Upper lobe of left lung (tissue), 6 donors: ENCODE measurements around the gene PPP1R26. TPM values are rescaled to one million over a fixed set of nuclear protein-coding genes. Genes with fewer than 3 reads are reported as not detected.

Experiments
- ATAC-seq, 2 donors: fragments of 200-7000 bp; cut with Tn5 transposase; one replicate each; pipeline ENCODE4 v1.9.1; 2022; ENCODE audit warnings: mild to moderate bottlenecking in 2 of 2, moderate library complexity in 2 of 2; ENCODE audit not compliant: low FRiP score in 2 of 2
- DNase-seq, 2 donors: peaks; one replicate each; pipeline ENCODE4 v3.0.0-alpha.2; 2019 to 2020
- H3K27ac ChIP-seq, 4 donors: fragments of 200-600 bp; sonication (generic); one replicate each; pipeline ENCODE4 v1.5.1; 2016 to 2019
- H3K27me3 ChIP-seq, 4 donors: fragments of 200-600 bp; sonication (generic); one replicate each; pipeline ENCODE4 v1.5.1; 2017 to 2019
- H3K36me3 ChIP-seq, 4 donors: fragments of 200-600 bp; sonication (generic); one replicate each; pipeline ENCODE4 v1.5.1; 2016 to 2019
- H3K4me1 ChIP-seq, 4 donors: fragments of 200-600 bp; sonication (generic); one replicate each; pipeline ENCODE4 v1.5.1; 2018 to 2019
- H3K4me3 ChIP-seq, 4 donors: fragments of 200-600 bp; sonication (generic); one replicate each; pipeline ENCODE4 v1.5.1; 2017 to 2019; ENCODE audit warnings: mild to moderate bottlenecking in 2 of 4, moderate library complexity in 1 of 4
- H3K9me3 ChIP-seq, 4 donors: fragments of 200-600 bp; sonication (generic); one replicate each; pipeline ENCODE4 v1.5.1; 2018 to 2019
- CTCF ChIP-seq, 6 experiments: fragments of 450-650 bp in 4 of 6; fragments of 200-600 bp in 2 of 6; sonication (generic) in 2 of 6; IDR thresholded peaks; one replicate each; pipeline ENCODE4 v1.5.1; 2016 to 2019; ENCODE audit warnings: antibody characterized with exemption in 6 of 6
- EP300 ChIP-seq, 4 donors: sonication (generic); formaldehyde crosslinking; IDR thresholded peaks; one replicate each; pipeline ENCODE4 v1.5.1; 2017; ENCODE audit warnings: antibody characterized with exemption in 4 of 4, control low read depth in 2 of 4
- POLR2A ChIP-seq, 4 donors: fragments of 450-650 bp; IDR thresholded peaks; one replicate each; pipeline ENCODE4 v1.5.1; 2016 to 2017; ENCODE audit warnings: antibody characterized with exemption in 4 of 4, mild to moderate bottlenecking in 2 of 4
- POLR2AphosphoS5 ChIP-seq, 2 donors: sonication (generic); formaldehyde crosslinking; IDR thresholded peaks; one replicate each; pipeline ENCODE4 v1.5.1; 2017; ENCODE audit warnings: antibody characterized with exemption in 2 of 2
- WGBS, 2 donors: methylation state at CpG; one replicate each; pipeline ENCODE4 v1.1.5; 2017 to 2018; 5-methylcytosine and 5-hydroxymethylcytosine counted together
- total RNA-seq, 6 donors: library from RNA; depleted of rRNA in 4 of 6; stranded (reverse); fragments of >200 nt in 4 of 6; gene quantifications; one replicate each; pipeline versions ENCODE4 v1.1.0 to v1.2.1, GENCODE V29; 2016 to 2021
- donor health status: DM: no; HTN: no; CAD: no; lungs with moderate emphysema.
- donor health status: DM: no; HTN: yes; CAD: no; lungs with severe emphysema.

The PPP1R26 gene
- total RNA-seq, 6 donors from 2014 or later = 25.6 to 48.6 (median 33.8) TPM

- peak; percentile 96 to 99 for DNase-seq
- Histone ChIP-seq H3K4me3 (peak overlapping the region; percentile 80 to 99 (median 88)), H3K27ac (peak overlapping the region; percentile 80 to 87 (median 84)), H3K9me3 (no peaks in the 10 kb centered on the region), H3K36me3 (peaks cover 0 to 27% (median 18%) of the 10 kb centered on the region in 4 donors), H3K27me3 (no peaks in the 10 kb centered on the region), H3K4me1 (peaks cover 19 to 36% (median 25%) of the 10 kb centered on the region in 4 donors)
- peak; percentile 86 to 92 for ATAC-seq
- TF ChIP-seq EP300 (IDR thresholded peaks at IDR 0.05) = no peak
- peak in 1 of 2 donors; percentile 49 for TF ChIP-seq POLR2AphosphoS5 (IDR thresholded peaks at IDR 0.05)
- no peak for TF ChIP-seq CTCF (IDR thresholded peaks at IDR 0.05)
- TF ChIP-seq POLR2A (IDR thresholded peaks at IDR 0.05) = peak in 2 of 4 donors; percentile 32 to 44
- WGBS, 2 donors = 0 to 2% methylated on average over 9 to 18 of the region's 58 CpGs
Observed at GRCh38 chr9:135499326-135500070, 19.9 kb downstream of the PPP1R26 start.

- 0% methylated on average over 6 to 14 of the region's 29 CpGs for WGBS, 2 donors
- ATAC-seq (peak in 1 of 2 donors; percentile 50), DNase-seq (no peak)
Observed at GRCh38 chr9:135500071-135500524, 20.5 kb downstream of the PPP1R26 start.

GRCh38 chr9:135500525-135501260 lies 21.1 kb downstream of the PPP1R26 start, which contains the start of gene MRPS2:
Gene MRPS2 (plus strand): TSS chr9:135500682. CDS start chr9:135500711, 29 bp downstream.
- peak; percentile 96 to 98 for ATAC-seq
- Histone ChIP-seq H3K4me1 (peaks cover 22 to 42% (median 25%) of the 10 kb centered on the region in 4 donors), H3K4me3 (peak within 1 kb of the TSS; percentile 80 to 99 (median 88)), H3K36me3 (peaks cover 0 to 37% (median 26%) of the 10 kb centered on the region in 4 donors), H3K9me3 (no peaks in the 10 kb centered on the region), H3K27ac (peak within 1 kb of the TSS; percentile 80 to 87 (median 84)), H3K27me3 (no peaks in the 10 kb centered on the region)
- DNase-seq = peak; percentile 90 to 98
- TF ChIP-seq POLR2A (IDR thresholded peaks at IDR 0.05) (peak in 2 of 4 donors; percentile 39 to 63), EP300 (IDR thresholded peaks at IDR 0.05) (no peak), POLR2AphosphoS5 (IDR thresholded peaks at IDR 0.05) (peak; percentile 59 to 67), CTCF (IDR thresholded peaks at IDR 0.05) (peak; percentile 86 to 98 (median 94))
- WGBS, 2 donors = 0 to 1% methylated on average over 3 to 14 of the region's 92 CpGs

More at GRCh38 chr9:135500071-135500524, 20.5 kb downstream of the PPP1R26 start:
- H3K4me3 ChIP-seq = peak overlapping the region; percentile 80 to 99 (median 88)
- TF ChIP-seq POLR2AphosphoS5 (IDR thresholded peaks at IDR 0.05) = no peak
- TF ChIP-seq CTCF (IDR thresholded peaks at IDR 0.05) = no peak
- no peak for TF ChIP-seq POLR2A (IDR thresholded peaks at IDR 0.05)
- no peak for TF ChIP-seq EP300 (IDR thresholded peaks at IDR 0.05)
- no peaks in the 10 kb centered on the region for H3K9me3 ChIP-seq
- H3K27ac ChIP-seq = peak overlapping the region; percentile 80 to 87 (median 84)
- peaks cover 22 to 41% (median 25%) of the 10 kb centered on the region in 4 donors for H3K4me1 ChIP-seq
- H3K36me3 ChIP-seq = peaks cover 0 to 33% (median 23%) of the 10 kb centered on the region in 4 donors
- no peaks in the 10 kb centered on the region for H3K27me3 ChIP-seq

- ATAC-seq (peak in 1 of 2 donors; percentile 47), DNase-seq (peak in 1 of 2 donors; percentile 52)
- TF ChIP-seq POLR2AphosphoS5 (IDR thresholded peaks at IDR 0.05) = no peak
- no peak for TF ChIP-seq CTCF (IDR thresholded peaks at IDR 0.05)
- no peak for TF ChIP-seq POLR2A (IDR thresholded peaks at IDR 0.05)
- TF ChIP-seq EP300 (IDR thresholded peaks at IDR 0.05) = no peak
- peaks cover 22 to 42% (median 27%) of the 10 kb centered on the region in 4 donors for H3K4me1 ChIP-seq
- H3K9me3 ChIP-seq = no peaks in the 10 kb centered on the region
- H3K4me3 ChIP-seq = peak overlapping the region; percentile 80 to 99 (median 88)
- peak overlapping the region; percentile 80 to 87 (median 84) for H3K27ac ChIP-seq
- WGBS, 2 donors = 76 to 80% methylated on average over 20 to 23 of the region's 38 CpGs
- H3K27me3 ChIP-seq = no peaks in the 10 kb centered on the region
- peaks cover 0 to 37% (median 26%) of the 10 kb centered on the region in 4 donors for H3K36me3 ChIP-seq
Observed at GRCh38 chr9:135501261-135502167, 21.9 kb downstream of the PPP1R26 start.
